Stimulated activated CD4-positive, alpha-beta T cell treated with anti-CD3 and anti-CD28 coated beads, Interleukin-2, amount 100 ng/mL, for 4 hours (primary cell): ENCODE measurements around the gene PRKAR1B.
"Not testable (repeated sequence)": the region's sequence is repeated elsewhere in the genome, so short reads cannot be mapped to it uniquely, and the experiment has no call there.

Experiments
- DNase-seq: peaks from one replicate; pipeline ENCODE4 v3.0.0-alpha.2; 2020; ENCODE audit warnings: low read depth

The PRKAR1B gene

GRCh38 chr7:644381-645305 lies 82.4 kb downstream of the PRKAR1B start:
- DNase-seq = no peak

- no peak for DNase-seq
These were observed 85.1 kb downstream of the PRKAR1B start for GRCh38 chr7:641966-642365.

DNA sequence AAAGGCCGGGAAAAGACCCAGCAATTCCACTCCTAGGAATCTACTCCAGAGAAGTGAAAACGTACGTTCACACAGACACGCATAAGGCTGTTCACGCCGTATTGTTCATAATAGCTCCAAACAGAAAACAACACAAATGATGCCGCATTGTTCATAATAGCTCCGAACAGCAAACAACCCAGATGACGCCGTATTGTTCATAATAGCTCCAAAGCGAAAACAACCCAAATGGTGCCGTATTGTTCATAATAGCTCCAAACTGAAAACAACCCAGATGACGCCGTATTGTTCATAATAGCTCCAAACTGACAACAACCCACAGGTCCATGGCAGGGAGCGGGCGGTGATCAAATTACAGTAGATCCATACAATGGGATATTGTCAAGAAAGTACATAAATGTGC lies 85.8 kb downstream of the PRKAR1B start:
- DNase-seq = no peak

GRCh38 chr7:638256-639011 lies 88.6 kb downstream of the PRKAR1B start:
- no peak for DNase-seq

DNA sequence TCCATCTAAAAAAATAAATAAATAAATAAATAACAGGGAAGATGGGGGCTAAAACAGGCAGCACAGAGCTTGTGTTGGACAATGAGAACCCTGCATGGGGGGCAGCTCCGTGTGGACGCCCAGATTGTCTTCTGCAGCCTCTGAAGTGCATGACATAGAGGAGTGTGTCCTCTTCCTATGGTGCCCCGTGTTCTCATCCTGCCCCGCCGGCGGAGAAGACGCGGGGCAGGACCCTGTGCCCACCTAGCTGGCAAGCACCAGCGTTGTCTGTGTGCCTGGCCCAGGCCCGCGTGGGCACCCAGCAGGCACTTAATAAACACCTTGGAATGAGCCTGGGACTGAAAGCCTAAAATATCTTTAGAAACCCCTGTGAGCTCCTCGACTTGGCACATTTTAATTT lies 89.3 kb downstream of the PRKAR1B start:
- DNase-seq = no peak

DNA sequence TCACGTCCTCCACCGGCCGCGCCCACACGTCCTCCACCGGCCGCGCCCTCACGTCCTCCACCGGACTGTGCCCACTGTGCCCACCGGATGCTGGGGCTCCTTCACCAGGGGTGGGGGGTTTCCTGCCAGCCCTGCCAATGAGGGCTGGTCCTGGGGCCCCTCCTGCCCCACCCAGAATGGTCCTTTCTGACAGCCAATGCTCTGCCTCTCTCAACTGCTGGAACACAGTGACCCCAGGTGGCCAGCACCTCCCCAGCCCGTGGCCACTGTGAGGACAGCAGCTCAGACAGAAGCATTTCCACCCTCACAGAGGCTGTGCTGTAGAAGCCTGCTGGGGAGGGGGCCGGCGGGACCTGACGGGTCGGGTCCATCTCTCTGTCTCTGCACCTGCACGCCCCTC lies 90.7 kb downstream of the PRKAR1B start:
- DNase-seq = peak; percentile 34

DNA sequence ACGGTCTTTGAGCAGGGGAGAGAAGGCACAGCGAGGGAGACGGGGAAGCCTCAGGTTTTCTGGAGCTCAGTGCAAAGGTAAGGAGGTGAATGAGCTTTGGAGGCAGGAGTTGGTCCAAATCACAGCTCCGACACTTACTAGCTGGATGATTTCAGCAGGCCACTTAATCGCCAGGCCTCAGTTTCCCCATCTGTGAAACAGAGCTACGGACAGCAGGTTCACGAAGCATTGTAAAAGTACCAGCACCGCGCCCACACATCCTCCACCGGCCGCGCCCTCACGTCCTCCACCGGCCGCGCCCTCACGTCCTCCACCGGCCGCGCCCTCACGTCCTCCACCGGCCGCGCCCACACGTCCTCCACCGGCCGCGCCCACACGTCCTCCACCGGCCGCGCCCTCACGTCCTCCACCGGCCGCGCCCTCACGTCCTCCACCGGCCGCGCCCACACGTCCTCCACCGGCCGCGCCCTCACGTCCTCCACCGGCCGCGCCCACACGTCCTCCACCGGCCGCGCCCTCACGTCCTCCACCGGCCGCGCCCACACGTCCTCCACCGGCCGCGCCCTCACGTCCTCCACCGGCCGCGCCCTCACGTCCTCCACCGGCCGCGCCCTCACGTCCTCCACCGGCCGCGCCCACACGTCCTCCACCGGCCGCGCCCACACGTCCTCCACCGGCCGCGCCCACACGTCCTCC lies 91.2 kb downstream of the PRKAR1B start:
- DNase-seq = not testable (repeated sequence)

GRCh38 chr7:635227-635626 lies 91.9 kb downstream of the PRKAR1B start:
- no peak for DNase-seq

- DNase-seq = no peak
These were observed 93.6 kb downstream of the PRKAR1B start for GRCh38 chr7:633381-634018.

DNA sequence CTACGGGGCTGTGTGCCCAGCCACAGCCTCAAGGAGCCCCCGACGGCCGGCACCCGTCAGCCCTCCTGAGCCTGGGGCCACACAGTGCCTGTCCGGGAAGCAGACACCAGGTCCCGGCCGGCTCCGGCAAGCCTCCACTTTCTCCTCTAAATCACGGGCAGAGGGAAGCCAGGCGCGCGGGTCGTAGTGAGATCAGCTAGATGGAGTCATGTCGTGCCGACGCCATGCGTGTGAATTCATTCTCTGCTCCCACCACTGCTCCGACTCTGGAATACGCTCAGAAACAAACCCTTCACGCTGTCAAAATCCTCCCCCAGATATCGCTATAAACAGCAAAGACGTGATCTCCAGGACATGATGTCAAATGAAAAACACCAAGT lies 94.3 kb downstream of the PRKAR1B start:
- no peak for DNase-seq

GRCh38 chr7:631964-632830 lies 94.9 kb downstream of the PRKAR1B start:
- no peak for DNase-seq

GRCh38 chr7:631291-631711 lies 95.8 kb downstream of the PRKAR1B start:
- no peak for DNase-seq

- no peak for DNase-seq
These were observed 96.5 kb downstream of the PRKAR1B start for GRCh38 chr7:630539-630938.

DNA sequence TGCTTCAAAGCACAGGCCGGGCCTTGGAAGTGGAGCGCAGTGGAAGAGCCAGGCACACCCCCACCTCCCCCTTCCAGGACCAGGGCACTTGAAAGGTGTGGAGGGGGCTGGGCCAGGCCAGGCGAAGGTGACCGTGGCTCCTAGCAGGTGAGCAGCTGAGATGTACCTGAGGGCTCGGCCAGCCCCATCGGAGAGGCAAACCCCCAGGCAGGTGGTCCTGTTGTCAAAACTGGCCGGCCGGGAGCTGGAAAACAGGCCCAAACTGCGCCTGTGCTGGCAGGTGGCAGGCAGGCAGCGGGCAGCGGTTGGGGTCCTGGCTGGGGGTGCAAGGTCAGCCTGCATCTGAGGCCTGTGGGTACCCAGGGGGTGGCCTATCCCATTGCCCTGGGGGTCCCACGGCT lies 97.0 kb downstream of the PRKAR1B start:
- no peak for DNase-seq

DNA sequence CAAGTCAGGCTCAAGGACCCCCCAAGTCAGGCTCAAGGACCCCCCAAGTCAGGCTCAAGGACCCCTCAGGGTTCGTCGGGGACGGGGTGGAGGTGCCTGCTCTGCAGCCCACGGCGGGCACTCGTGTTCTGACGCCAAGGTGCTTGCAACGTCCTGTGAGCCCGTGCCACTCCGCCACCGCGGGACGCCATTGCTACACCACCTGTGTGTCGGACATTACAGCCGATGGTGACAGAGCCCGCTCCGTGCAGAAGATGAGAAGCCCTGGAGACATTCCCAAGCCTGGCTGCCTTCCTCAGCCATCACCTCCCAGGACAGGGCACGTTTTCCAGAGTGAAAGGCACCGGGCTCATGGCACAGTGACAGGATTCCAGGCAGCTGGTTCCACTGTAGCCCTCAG lies 98.3 kb downstream of the PRKAR1B start:
- no peak for DNase-seq

GRCh38 chr7:628402-628763 lies 98.7 kb downstream of the PRKAR1B start:
- DNase-seq = no peak

DNA sequence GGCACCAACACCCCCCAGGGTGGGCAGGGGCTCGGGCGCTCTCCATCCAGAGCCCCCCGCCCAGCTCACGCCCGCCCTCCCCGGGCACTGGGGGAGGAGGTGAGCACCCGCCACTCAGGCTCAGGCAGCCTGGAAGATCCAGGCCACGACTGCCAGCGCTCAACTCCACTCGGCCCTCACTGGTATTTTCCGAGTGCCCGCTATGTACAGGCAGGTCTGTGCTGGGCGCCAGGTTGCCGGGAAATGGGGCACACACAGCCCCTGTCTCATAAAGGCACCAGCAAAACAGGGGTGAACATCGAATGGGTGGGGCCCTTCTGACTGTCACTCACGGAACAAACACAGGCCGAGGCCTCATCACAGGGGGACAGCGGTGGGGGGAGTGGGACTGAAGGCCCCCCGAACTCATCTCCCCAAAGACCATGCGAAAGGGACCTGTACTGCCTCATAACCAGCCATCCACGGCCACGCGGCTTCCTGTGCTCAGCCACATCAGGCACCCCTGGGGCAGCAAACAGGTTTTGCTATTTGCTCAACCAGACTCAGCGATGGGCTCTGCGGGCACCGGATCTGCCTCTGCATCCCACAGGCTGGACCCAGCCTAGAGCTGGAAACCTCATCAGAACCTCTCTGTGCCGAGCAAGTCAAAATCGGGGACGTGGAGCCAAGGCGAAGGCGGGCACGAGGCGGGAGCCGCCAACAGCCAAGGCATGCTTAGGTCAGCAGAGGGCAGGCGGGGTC lies 99.2 kb downstream of the PRKAR1B start:
- DNase-seq = no peak

- DNase-seq = no peak
These were observed 101.6 kb downstream of the PRKAR1B start for GRCh38 chr7:625376-625971.

DNA sequence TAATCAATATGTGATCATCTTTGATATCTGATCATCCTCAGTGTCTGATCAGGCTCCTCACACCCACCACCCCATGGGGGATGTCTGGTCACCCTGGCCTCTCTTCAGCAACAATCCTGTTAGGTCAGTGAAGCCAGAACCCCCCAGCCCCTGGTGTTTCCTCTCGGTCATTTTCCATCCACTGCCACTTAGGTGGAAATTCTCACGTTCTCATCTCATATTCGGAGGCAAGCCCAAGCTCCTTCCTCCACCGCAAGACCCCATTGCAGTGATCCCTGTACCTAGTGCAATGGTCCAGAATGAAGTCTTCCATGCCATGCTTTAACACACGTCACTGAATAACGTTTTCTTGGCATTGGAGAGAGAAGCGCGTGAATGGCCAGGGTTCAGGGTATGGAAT lies 103.6 kb downstream of the PRKAR1B start:
- no peak for DNase-seq
